HepG2 (cell line): ENCODE measurements around the gene ZNF226. TPM values are rescaled to one million over a fixed set of nuclear protein-coding genes. Genes with fewer than 3 reads are reported as not detected.

ENCODE experiments used
- ATAC-seq: fragments of 200-7000 bp; cut with Tn5 transposase; 3 replicates; pipeline ENCODE4 v1.9.1; 2020; ENCODE audit warnings: mild to moderate bottlenecking, moderate library complexity
- BruUV-seq: library from RNA; stranded (reverse); fragments of 400-500 nt; replicated peaks from 2 replicates; lab custom pipeline; 2021; lab: Mats Ljungman, UMichigan
- CTCF ChIA-PET: fragments of 300-600 bp; formaldehyde crosslinking; extraction: SDS; loops from one replicate; lab custom pipeline; 2021; ENCODE audit warnings: low total read pairs, inconsistent platforms, low intra/inter-chr PET ratio; lab: Yijun Ruan, JAX
- POLR2A ChIA-PET: fragments of 350-600 bp; sonication (Branson Sonifier 250); formaldehyde crosslinking; loops from one replicate; lab custom pipeline; 2020; ENCODE audit warnings: antibody characterized with exemption, inconsistent platforms; lab: Yijun Ruan, JAX
- DNase-seq: peaks from one replicate; pipeline ENCODE4 v3.0.0-alpha.2; 2015; ENCODE audit warnings: low spot score
- FAIRE-seq: peaks from 3 replicates; lab custom pipeline; 2011; peaks lifted over from hg19 to GRCh38; lab: Jason Lieb, UNC
- H2AFZ ChIP-seq: one replicate; pipeline ENCODE4 v1.6.1; 2011; ENCODE audit warnings: low read length, inconsistent platforms
- H3K27ac ChIP-seq: fragments of 300-600 bp; 3 replicates; pipeline ENCODE4 v1.8.0; 2011; ENCODE audit warnings: mixed run types, mild to moderate bottlenecking, mixed read lengths, low read length, inconsistent platforms; ENCODE audit not compliant: insufficient read depth; ENCODE audit errors: extremely low read length
- H3K27me3 ChIP-seq, 2 experiments: fragments of 200-600 bp in 1 of 2; 2 replicates in 1 of 2; 3 replicates in 1 of 2; pipeline versions ENCODE4 v1.6.0 to v1.8.0; 2011; ENCODE audit warnings: low read length in 2 of 2, mild to moderate bottlenecking in 2 of 2, moderate library complexity in 2 of 2, inconsistent platforms in 1 of 2; ENCODE audit not compliant: insufficient read depth in 2 of 2, control insufficient read depth in 1 of 2
- H3K36me3 ChIP-seq, 2 experiments: fragments of 200-600 bp in 1 of 2; replicated peaks in 1 of 2; 2 replicates in 1 of 2; 3 replicates in 1 of 2; pipeline versions ENCODE4 v1.5.1 to v1.8.0; 2011; ENCODE audit warnings: low read length in 2 of 2, inconsistent platforms in 1 of 2; ENCODE audit not compliant: insufficient read depth in 2 of 2, control insufficient read depth in 1 of 2
- H3K4me1 ChIP-seq: 2 replicates; pipeline ENCODE4 v1.5.1; 2012; ENCODE audit warnings: low read length, inconsistent platforms; ENCODE audit not compliant: insufficient read depth
- H3K4me2 ChIP-seq: 2 replicates; pipeline ENCODE4 v1.6.0; 2011; ENCODE audit warnings: low read depth, low read length, inconsistent platforms
- H3K4me3 ChIP-seq, 3 experiments: fragments of 200-600 bp in 1 of 3; sonication (generic), shearing (Covaris generic) in 1 of 3; replicated peaks in 1 of 3; 2 replicates each; pipeline ENCODE4 v1.5.1; 2011 to 2016; ENCODE audit warnings: low read length in 3 of 3, inconsistent platforms in 2 of 3, low read depth in 2 of 3, mild to moderate bottlenecking in 2 of 3, control low read depth in 1 of 3, mixed read lengths in 1 of 3; ENCODE audit not compliant: insufficient read depth in 1 of 3
- H3K79me2 ChIP-seq: one replicate; pipeline ENCODE4 v1.6.1; 2011; ENCODE audit warnings: low read length, inconsistent platforms; ENCODE audit not compliant: insufficient read depth
- H3K9ac ChIP-seq: 2 replicates; pipeline ENCODE4 v1.6.0; 2011; ENCODE audit warnings: mild to moderate bottlenecking, low read depth, low read length, inconsistent platforms; ENCODE audit not compliant: insufficient read depth
- H3K9me3 ChIP-seq: 2 replicates; pipeline ENCODE4 v1.5.1; 2012; ENCODE audit warnings: mild to moderate bottlenecking, low read length
- H4K20me1 ChIP-seq: 2 replicates; pipeline ENCODE4 v1.6.0; 2011; ENCODE audit warnings: inconsistent platforms, mild to moderate bottlenecking, low read length, moderate library complexity; ENCODE audit not compliant: insufficient read depth
- ELK4 ChIP-seq: sonication (generic); formaldehyde crosslinking; IDR thresholded peaks from 2 replicates; pipeline ENCODE4 v1.9.0; 2021; ENCODE audit warnings: missing genetic modification reagents, borderline replicate concordance
- HES4 ChIP-seq: sonication (generic); formaldehyde crosslinking; IDR thresholded peaks from 2 replicates; pipeline ENCODE4 v1.9.0; 2021; ENCODE audit warnings: mild to moderate bottlenecking, missing genetic modification reagents, borderline replicate concordance
- HNF1A ChIP-seq, 2 experiments: sonication (generic) in 1 of 2; formaldehyde crosslinking in 1 of 2; IDR thresholded peaks; 2 replicates each; pipeline versions ENCODE4 v1.4.0 to v1.6.1; 2016 to 2020; ENCODE audit warnings: borderline replicate concordance in 1 of 2, low read depth in 1 of 2, mild to moderate bottlenecking in 1 of 2, missing genetic modification reagents in 1 of 2
- HOXA9 ChIP-seq: sonication (generic); formaldehyde crosslinking; IDR thresholded peaks from 2 replicates; pipeline ENCODE4 v1.8.1; 2022; ENCODE audit warnings: missing genetic modification reagents, mild to moderate bottlenecking, moderate library complexity, borderline replicate concordance
- MEIS2 ChIP-seq: sonication (generic); formaldehyde crosslinking; IDR thresholded peaks from 2 replicates; pipeline ENCODE4 v1.9.0; 2021; ENCODE audit warnings: mild to moderate bottlenecking, missing genetic modification reagents
- MTA3 ChIP-seq: sonication (generic); formaldehyde crosslinking; IDR thresholded peaks from 2 replicates; pipeline ENCODE4 v1.4.0; 2020; ENCODE audit warnings: missing genetic modification reagents
- NAIF1 ChIP-seq: sonication (generic); formaldehyde crosslinking; IDR thresholded peaks from 2 replicates; pipeline ENCODE4 v1.5.0; 2020; ENCODE audit warnings: mild to moderate bottlenecking, missing genetic modification reagents, borderline replicate concordance
- NCOA2 ChIP-seq: sonication (generic); formaldehyde crosslinking; IDR thresholded peaks from 2 replicates; pipeline ENCODE4 v1.8.0; 2022; ENCODE audit warnings: inconsistent platforms
- SP1 ChIP-seq, 2 experiments: fragments of 450-650 bp in 1 of 2; sonication (generic) in 1 of 2; formaldehyde crosslinking in 1 of 2; IDR thresholded peaks; 2 replicates each; pipeline versions ENCODE4 v1.4.0 to v1.6.1; 2016 to 2020; ENCODE audit warnings: missing genetic modification reagents in 1 of 2
- TBX2 ChIP-seq: sonication (generic); formaldehyde crosslinking; IDR thresholded peaks from 2 replicates; pipeline ENCODE4 v1.5.0; 2020; ENCODE audit warnings: missing genetic modification reagents, mild to moderate bottlenecking, borderline replicate concordance
- TFDP1 ChIP-seq: IDR thresholded peaks from 2 replicates; pipeline ENCODE4 v1.6.1; 2016; ENCODE audit warnings: missing compliant biosample characterization, missing genetic modification reagents, borderline replicate concordance
- ZNF644 ChIP-seq: IDR thresholded peaks from 2 replicates; pipeline ENCODE4 v1.6.1; 2016; ENCODE audit warnings: low read depth
- ZNF770 ChIP-seq: sonication (generic); formaldehyde crosslinking; IDR thresholded peaks from 2 replicates; pipeline ENCODE4 v1.5.0; 2020; ENCODE audit warnings: mild to moderate bottlenecking, missing genetic modification reagents
- ZNF792 ChIP-seq: IDR thresholded peaks from 2 replicates; pipeline ENCODE4 v1.6.1; 2016
- WGBS: methylation state at CpG from one replicate; pipeline ENCODE4 v1.1.6; 2017; ENCODE audit warnings: low lambda C conversion rate; 5-methylcytosine and 5-hydroxymethylcytosine counted together
- in situ Hi-C: cut with HindIII; loops from 2 replicates; pipeline ENCODE4 v1.10.0; 2017; ENCODE audit warnings: low pct_unique_long_range_greater_than_20kb; ENCODE audit not compliant: extremely low pct_ligation_motif_present
- intact Hi-C: fragments of 100-400 bp; cut with micrococcal nuclease; formaldehyde crosslinking; loops from one replicate; pipeline ENCODE4 v1.10.0; 2022; ENCODE audit not compliant: unreplicated experiment
- polyA plus RNA-seq, 8 experiments: library from polyadenylated mRNA; depleted of rRNA in 3 of 8; stranded (reverse) in 7 of 8; unstranded in 1 of 8; fragments of >200 nt; fragmentation: Illumina TruSeq in 4 of 8; extraction: Trizol in 4 of 8; gene quantifications; 2 replicates each; pipeline versions ENCODE4 v1.2.1 to v1.2.3, GENCODE V29; 2011 to 2016; ENCODE audit warnings: low read depth in 4 of 8, missing spikeins in 1 of 8, mixed read lengths in 1 of 8; ENCODE audit not compliant: insufficient read depth in 1 of 8
- total RNA-seq, 5 experiments: library from RNA; depleted of rRNA; stranded (reverse); fragments of >200 nt; fragmentation: Illumina TruSeq; extraction: Trizol; gene quantifications; 2 replicates each; pipeline ENCODE4 v1.2.3, GENCODE V29; 2016; ENCODE audit warnings: low read depth in 1 of 5

Gene ZNF226
- total and polyA plus RNA-seq, 2 of the 13 experiments (the other 11 are each of a cell fraction or from before 2014, with no cell fraction given), result 8.3 to 16.0 TPM

- Histone ChIP-seq H3K4me3 (no peak overlapping the region), H3K4me2 (no peak overlapping the region), H3K9ac (no peak overlapping the region), H3K27me3 (peaks cover 0 to 3% of the 10 kb centered on the region in 2 experiments; a peak in 1 of 5 replicates), H3K79me2 (no peaks in the 10 kb centered on the region), H3K4me1 (no peaks in the 10 kb centered on the region), H3K36me3 (no peaks in the 10 kb centered on the region), H3K9me3 (peaks cover 30% of the 10 kb centered on the region), H4K20me1 (no peaks in the 10 kb centered on the region), H2AFZ (no peak overlapping the region), H3K27ac (no peak overlapping the region)
- POLR2A ChIA-PET, result no interaction called here
- no TSS peak for BruUV-seq
- no peak for DNase-seq
- intact Hi-C loops, result loop anchor here (10.0 kb wide), 1 partner anchor 100 kb away; the partner anchor contains the start of gene ZNF235
- CTCF ChIA-PET, result no interaction called here
- no peak for FAIRE-seq
- in situ Hi-C loops, result no loop called here
- 6% methylated on average over 2 of the region's 2 CpGs for WGBS
- ATAC-seq, result no peak
- no peak for TF ChIP-seq TFDP1 (CRISPR knock-in tag)
- no peak for TF ChIP-seq ELK4 (CRISPR knock-in tag)
- no peak for TF ChIP-seq NAIF1
- no peak for TF ChIP-seq TBX2 (CRISPR knock-in tag)
- no peak for TF ChIP-seq HOXA9 (CRISPR knock-in tag)
- TF ChIP-seq SP1 (IDR thresholded peaks at IDR 0.05), result no peak
- no peak for TF ChIP-seq SP1 (CRISPR knock-in tag; IDR thresholded peaks at IDR 0.05)
- no peak for TF ChIP-seq HNF1A (IDR thresholded peaks at IDR 0.05; ENCODE audit: low read depth)
- TF ChIP-seq HNF1A (CRISPR knock-in tag; IDR thresholded peaks at IDR 0.05; ENCODE audit: borderline replicate concordance), result no peak
- TF ChIP-seq MEIS2 (CRISPR knock-in tag), result no peak
- no peak for TF ChIP-seq MTA3 (CRISPR knock-in tag)
- TF ChIP-seq ZNF770 (CRISPR knock-in tag), result no peak
- TF ChIP-seq ZNF792, result no peak
- no peak for TF ChIP-seq HES4
- TF ChIP-seq ZNF644 (CRISPR knock-in tag), result no peak
- TF ChIP-seq NCOA2 (CRISPR knock-in tag), result no peak
Measured at GRCh38 chr19:44204772-44205171, 39.9 kb downstream of the ZNF226 start.
